ENCODE measurements around the gene UBA7.
"Not testable (repeated sequence)": the region's sequence is repeated elsewhere in the genome, so short reads cannot be mapped to it uniquely, and the experiment has no call there.

The UBA7 gene, protein sequence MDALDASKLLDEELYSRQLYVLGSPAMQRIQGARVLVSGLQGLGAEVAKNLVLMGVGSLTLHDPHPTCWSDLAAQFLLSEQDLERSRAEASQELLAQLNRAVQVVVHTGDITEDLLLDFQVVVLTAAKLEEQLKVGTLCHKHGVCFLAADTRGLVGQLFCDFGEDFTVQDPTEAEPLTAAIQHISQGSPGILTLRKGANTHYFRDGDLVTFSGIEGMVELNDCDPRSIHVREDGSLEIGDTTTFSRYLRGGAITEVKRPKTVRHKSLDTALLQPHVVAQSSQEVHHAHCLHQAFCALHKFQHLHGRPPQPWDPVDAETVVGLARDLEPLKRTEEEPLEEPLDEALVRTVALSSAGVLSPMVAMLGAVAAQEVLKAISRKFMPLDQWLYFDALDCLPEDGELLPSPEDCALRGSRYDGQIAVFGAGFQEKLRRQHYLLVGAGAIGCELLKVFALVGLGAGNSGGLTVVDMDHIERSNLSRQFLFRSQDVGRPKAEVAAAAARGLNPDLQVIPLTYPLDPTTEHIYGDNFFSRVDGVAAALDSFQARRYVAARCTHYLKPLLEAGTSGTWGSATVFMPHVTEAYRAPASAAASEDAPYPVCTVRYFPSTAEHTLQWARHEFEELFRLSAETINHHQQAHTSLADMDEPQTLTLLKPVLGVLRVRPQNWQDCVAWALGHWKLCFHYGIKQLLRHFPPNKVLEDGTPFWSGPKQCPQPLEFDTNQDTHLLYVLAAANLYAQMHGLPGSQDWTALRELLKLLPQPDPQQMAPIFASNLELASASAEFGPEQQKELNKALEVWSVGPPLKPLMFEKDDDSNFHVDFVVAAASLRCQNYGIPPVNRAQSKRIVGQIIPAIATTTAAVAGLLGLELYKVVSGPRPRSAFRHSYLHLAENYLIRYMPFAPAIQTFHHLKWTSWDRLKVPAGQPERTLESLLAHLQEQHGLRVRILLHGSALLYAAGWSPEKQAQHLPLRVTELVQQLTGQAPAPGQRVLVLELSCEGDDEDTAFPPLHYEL

DNA sequence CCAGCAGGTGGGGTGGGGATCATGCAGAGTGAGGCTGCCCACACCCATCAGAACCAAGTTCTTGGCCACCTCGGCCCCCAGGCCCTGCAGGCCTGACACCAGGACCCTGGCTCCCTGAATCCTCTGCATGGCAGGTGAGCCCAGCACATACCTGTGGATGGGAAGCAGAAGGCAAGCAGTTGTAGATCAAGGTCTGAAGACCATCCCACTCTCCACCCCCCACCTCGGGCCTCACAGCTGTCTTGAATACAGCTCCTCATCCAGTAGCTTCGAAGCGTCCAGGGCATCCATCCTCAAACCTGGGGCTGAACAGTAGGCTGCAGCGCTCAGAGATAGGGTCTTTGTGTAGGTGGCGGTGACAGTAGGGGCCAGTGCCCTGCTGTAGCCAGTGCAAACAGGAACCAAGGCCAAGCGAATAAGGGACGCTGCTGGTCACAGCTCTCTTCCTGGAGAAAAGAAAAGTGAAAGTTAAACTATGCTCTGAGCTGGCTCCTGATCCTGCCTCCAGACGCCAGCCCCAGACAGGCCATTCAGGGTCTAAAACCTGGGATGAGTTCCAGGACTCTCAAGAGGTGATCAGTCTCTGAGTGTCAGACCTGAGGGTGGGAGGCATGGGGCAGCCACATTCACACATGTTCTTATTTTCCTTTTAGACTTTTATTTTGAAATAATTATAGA lies at the start of gene UBA7:
UBA7 (minus strand) TSS at position 457 of the 678 bp plus-strand sequence; CDS start at position 291, 166 bp downstream.
- FAIRE-seq: no peak

DNA sequence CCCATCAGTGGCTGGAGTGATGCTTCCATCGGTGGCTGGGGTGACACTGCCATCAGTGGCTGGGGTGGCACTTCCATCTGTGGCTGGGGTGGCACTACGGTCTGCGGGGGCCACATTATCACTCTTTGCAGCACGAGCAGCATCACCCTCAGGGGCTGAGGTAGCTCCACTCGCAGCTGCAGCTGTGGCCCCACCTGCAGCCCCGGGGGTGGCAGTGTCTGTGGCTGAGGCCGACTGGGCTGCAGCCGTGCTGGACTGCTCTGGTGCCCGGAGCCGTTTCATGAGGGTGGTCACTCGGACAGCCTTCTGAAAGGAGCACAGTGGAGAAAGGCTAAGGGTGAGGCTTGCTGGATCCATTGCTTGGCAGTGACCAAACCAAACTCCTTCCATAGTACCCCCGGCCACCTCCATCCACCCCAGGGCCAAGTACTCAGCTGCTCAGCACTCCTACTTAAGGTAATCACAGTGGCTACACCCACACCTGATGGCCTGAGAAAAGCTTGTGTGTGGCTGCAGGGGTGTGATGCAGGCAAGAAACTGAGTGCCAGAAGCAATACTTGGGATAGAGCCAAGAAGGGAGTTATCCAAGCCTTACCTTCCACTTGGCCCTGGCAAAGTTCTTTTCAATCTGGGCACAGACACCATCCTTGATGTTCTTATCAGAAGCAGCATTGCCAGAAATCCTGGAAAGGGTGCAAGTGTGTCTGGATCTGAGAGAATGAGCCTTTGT lies 46.0 kb upstream of the UBA7 start:
- no peak for FAIRE-seq

DNA sequence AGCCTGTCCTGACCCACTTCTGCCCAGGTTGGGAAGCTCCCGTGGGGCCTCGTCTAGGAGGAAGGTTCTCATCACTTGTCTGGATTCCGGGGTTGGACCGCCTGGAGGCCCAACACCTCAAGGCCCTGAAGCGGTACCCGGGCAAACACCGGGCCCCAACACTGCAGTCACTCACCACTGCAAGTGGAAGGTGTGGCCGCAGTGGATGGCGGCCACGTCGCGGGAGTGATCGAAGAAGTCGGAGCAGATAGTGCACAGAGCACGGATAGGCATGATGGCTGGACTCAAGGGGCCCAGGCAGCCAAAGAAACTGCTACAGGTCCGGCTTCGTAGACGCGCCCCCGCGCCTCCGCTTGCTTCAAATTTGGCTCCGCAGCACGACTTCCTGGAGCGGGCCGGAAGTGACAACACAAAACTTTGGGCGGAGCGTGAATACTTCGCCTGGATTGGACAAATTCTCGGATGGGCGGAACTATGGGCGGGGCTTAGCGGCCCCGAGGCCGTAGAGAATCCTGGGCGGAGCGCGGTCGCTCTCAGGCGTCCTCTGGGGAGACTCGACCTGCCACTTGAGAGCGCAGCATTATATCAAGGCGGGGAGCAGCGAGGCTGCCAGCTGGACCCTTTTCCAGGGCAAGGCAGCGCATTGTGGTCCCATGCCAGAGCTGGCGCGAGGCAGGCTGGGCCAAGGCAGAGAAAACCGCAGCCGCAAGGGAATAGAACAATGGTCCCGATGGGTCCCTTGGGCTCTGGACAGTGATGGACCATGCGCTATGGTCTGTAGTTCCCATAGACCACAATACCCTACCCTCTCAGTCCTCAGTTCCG lies 42.6 kb upstream of the UBA7 start, which contains the start of gene TRAIP:
TRAIP (minus strand) TSS at position 384 of the 825 bp plus-strand sequence; CDS start at position 273, 111 bp downstream.
- peak; percentile 95 for FAIRE-seq

DNA sequence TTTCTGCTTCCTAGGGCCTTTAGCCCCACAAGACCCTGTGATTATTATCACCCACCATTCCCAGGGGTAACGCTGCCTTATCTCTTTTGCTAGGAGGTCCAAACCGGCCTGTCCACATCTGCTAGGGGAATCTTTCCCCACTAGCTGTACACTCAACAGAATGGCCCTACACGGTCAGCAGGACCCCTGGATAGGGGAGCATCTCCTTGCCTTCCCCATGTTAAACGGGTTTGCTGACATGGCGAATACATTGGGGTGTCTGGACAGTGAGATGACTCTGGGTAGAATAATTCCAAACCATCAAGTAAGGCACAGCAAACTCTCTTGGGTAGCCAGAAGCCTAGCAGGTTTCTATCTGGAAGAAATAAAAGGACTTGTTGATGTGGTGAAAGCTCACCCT lies 41.9 kb upstream of the UBA7 start:
- no peak for FAIRE-seq

DNA sequence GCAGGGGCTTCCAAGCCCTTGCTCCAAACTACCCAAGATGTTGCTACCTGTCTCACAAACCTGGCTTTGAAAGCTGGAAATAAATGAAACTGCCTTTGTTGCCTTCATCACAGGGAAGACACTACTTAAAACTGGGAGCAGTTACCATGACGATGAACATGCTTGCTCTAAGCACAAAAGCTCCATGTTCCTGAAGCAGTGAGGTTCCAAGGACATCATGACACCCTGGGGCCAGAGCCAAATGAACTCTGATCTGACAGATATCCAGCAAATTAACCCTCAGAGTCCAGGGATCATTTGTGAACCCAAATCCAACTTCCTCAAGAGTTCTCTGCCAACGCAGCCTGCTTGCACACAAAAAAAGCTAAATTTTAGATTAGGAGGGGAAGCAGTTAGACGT lies 31.9 kb upstream of the UBA7 start:
- FAIRE-seq: no peak

DNA sequence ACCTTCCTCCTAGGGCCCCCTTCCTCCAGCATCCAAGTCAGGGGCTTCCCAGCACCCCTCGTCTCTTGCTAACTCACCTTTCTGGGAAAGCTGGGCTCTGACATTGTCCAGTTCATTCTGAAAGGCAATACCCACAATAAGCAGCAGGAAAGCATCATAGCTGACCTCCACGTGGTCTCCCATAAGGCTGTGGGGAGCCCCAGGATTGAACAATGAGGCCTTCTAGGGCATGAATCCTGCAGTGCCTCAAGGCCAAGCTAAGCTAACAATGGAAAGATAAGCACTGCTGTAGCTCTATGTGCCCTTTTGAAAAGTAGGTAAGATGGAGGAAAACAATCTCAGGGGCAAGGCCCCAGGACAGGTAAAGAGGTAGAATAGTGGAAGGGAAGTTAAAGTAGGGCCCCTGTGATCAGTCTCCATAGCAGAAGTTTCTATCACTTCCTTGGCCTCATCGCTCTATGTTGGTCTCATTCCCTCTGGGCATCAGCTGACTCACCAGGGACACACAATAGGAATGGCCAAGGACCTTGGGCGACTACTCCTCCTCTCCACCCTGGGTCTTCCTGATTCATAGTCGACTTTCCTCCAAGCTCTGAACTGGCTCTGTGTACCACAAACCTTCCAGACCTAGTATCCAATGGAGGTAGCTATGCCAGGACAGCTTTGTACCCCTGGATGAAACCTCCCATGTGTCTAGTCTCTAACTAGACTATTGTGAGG lies 30.9 kb upstream of the UBA7 start:
- FAIRE-seq: no peak

DNA sequence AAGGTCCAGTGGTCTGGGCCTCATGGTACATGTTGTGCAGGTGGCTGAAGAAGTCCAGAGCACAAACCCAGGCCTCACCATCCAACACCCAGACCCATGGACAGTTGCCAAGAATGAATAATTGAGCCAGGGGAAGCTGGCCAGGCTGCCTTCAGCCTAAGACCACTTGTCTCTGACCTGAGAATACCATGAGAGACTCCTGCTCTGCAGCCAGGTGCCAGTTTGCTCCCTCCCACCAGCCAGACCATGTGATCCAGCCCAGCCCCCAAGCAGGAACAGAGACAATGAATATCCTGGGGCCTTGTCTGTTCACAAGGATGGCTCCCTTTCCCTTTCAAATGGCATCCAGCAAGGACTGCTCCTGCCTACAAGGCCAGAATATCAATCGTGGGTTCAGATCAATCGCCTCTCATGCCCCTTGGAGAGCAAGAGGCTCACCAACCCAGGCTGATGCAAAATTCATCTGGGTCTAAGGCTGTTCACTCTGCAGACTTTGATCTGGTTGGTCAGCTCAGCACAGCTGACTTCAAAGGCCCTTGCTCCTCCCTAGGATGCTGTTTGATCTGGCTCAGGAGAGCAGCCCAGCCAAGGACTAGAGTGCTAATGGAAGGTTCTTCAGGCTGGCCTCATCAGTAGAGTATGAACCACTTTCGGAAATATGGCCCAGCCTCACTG lies 29.2 kb upstream of the UBA7 start:
- FAIRE-seq: no peak

DNA sequence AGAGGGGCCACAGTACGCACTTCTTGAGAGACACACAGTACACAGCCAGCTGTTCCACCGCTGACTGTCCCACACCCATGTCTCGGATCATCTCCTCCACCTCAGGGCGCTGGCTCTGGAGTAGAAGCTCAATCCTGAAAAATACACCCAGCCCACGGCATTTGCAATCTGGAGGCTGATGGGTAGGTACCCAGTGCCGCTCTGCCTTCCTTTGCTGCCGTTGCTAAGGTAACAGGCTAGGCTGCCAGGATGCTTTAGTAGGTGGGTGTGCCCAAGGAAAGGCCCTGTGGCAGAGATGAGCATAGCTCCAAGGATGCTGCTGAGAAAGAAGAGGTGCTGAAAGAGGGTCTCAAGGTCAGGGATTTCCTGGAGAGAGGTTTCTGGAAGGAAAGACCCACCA lies 28.1 kb upstream of the UBA7 start:
- no peak for FAIRE-seq

DNA sequence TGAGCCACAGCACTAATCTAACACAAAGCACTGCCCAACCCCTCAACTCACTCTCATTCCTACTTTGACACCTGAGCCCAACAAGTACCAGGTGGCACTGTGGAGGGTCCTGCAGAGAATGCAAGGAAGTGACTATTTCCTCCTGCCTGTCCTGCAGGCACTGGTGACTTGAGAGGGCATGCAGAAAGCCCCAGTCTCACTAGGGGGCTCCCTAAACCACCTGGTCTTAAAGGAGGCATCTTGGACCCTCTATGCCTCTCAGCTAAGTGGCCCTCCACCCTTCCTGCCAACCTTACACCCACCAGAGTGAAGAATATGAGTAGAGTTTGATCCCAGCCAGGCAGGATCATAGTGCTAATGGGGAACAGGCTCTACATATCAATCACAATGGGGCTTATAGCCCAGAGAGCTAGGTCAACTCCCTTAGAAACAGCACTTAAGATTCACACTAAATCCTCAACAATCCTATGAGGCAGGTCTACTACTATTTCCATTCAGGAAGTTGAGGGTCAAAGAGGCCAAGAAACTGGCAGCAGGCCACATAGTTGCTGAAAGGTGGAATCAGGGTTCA lies 27.5 kb upstream of the UBA7 start:
- no peak for FAIRE-seq

DNA sequence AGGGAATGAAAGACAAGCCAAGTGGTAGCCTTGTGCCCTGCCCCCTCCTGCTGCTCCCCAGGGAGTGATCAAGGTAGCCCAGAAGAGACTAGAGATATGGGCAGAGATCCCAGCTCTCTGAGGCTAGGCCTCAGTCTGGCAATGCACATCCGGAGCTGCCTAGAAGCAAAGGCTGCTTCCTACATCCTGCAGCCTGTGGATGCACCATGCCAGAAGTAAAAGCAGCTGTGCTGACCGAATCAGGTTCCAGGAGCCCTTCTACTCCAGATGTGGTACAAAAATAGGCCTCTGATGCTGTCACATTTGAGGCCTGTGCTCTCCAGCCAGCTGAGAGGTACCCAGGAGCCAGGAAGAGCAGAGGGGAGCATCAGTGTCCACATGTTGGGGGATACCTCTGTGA lies 26.6 kb upstream of the UBA7 start:
- FAIRE-seq: no peak

DNA sequence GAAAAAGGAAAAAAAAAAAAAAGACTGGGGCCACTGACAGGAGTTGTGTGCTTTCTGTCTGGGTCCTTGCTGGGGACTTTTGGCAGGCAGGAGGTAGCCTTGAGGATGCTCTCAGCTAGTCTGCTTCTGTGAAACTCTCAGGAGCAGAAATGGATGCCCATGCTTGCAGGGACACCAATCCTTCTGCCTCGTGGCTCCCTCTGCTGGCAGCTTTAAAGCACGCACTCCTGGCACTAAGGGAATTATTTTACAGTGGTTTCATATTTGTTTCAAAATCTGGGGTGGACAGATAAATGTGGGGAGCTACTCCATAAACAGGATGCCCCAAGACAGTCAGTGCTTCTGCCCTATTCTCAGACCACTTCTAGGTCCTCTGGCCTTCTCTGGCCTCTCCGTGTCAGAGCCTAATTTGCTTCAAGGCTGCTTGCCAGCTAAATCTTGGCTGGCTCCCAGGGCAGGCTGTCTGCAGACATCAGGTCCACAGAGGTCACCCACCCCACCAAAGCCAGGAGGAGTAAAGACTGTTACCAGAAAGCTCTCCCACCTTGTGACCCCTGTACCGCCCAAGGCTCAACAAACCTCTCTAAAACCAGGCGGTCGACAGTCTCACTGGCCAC lies 25.5 kb upstream of the UBA7 start:
- no peak for FAIRE-seq

DNA sequence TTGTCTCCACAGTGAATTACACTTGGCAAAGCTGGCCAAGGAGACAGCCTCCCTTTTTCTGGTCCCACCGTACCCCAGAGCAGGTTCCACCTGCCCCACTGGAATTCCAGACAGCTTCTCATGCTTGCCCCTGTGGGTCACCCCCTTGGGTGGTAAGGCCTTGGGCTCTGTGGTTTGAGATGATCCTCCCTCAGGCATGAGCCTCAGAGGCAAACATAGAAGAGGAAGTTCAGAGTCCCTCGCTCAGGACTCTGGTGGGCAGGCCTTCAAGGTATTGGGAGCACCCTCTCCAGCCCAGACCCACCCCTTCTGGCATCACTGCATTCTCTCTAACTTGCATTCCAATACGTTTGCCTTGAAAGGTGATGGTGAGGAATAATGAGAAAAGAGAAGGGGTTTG lies 17.6 kb upstream of the UBA7 start:
- FAIRE-seq: no peak

DNA sequence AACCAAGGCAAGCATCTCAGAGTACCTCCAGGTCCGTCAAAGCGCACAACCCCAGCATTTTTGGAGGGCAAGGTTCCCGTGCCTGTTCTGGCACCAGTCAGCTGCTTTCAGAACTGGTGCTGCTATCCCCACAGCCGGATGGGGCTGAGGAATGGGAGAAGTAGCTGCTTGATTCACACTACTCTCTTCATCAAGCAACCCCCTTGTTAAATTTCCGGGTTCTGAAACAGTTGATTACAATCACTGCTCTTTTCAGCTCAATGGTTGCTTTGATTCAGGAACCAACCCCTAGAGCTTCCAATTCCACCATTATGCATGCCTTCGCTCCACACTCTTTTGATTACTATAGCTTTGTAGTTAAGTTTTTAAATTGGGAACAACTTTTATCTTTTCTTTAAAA lies 12.3 kb upstream of the UBA7 start:
- FAIRE-seq: no peak

DNA sequence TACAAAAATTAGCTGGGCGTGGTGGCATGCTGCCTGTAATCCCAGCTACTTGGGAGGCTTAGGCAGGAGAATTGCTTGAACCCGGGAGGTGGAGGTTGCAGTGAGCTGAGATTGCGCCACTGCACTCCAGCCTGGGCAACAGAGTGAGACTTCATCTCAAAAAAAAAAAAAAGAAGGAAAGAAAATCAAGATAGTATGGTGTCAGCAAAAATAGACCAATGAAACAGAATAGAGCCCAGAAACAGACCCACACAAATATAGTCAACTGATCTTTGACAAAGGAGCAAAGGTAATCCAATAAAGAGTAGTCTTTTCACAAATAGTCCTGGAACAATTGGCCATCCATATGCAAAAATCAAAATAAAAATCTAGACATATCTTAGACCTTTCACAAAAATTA lies 9.4 kb upstream of the UBA7 start:
- not testable (repeated sequence) for FAIRE-seq

DNA sequence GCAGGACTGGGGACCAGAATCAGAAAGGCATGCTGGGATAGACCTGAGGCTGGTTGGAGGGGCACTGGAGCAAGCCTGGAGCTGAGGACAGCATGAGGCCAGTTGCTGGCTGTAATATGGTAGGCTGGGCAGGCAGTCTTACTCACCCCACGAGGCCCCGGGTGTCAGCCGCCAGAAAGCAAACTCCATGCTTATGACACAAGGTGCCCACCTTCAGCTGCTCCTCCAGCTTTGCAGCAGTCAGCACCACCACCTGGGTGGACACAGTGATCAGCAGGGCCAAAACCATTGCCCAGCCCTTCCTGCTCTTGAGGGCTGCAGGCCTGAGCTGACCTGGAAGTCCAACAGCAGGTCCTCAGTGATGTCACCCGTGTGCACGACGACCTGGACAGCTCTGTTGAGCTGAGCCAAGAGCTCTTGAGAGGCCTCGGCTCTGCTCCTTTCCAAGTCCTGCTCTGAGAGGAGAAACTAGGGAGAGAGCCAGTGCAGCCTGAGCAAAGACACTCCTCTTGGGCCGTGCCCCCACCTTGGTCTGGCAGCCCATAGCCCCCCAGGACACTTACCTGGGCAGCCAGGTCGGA lies 747 bp downstream of the UBA7 start:
- no peak for FAIRE-seq

DNA sequence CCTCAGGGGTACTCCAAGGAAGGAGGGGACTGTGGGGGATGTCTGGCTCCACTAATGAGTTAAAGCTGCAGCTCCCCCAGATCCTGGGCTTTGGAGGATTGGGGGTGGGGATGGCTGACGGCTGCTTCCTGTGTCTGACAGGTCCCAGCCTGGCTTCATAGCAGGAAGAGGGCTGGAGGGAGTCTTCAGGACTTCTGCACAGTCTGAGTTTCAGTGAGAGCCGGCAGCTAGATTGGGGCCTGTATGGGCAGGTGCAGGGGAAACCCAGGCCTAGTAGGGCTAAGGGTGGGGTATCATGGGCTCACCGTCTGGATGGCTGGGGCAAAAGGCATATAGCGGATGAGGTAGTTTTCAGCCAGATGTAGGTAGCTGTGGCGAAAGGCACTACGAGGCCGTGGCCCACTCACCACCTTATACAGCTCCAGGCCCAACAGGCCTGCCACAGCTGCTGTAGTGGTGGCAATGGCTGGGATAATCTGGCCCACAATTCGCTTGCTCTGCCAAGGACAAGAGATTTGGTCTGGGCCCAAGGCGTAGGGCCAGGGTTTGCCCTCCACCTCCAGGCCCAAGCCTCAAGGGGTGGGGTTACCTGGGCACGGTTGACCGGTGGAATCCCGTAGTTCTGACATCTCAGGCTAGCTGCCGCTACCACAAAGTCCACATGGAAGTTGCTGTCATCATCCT lies 6.2 kb downstream of the UBA7 start:
- no peak for FAIRE-seq

DNA sequence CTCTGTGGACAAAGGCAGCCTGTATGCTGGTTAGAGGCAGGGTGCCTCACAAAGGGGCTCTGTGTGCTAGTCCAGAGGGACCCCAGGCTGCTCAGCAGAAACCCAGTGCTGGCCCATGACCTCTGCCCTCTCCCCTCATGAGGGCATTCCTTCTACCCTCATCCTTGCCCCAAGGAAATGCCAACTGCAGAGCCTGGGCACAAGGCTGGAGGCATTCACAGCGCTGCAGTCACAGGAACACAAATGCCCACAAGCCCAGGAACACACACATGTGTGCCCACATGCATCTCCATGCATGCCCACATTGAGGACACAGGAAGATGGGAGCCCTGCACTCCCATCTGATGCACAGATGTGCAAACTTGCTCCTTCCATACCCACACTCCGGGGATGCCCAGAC lies 6.9 kb downstream of the UBA7 start:
- no peak for FAIRE-seq

All from TTC549 (cell line).